Left lung (tissue), 10 donors: ENCODE measurements around the gene TIMM50. TPM values are rescaled to one million over a fixed set of nuclear protein-coding genes. Genes with fewer than 3 reads are reported as not detected.

Experiments used
- ATAC-seq: fragments of 200-7000 bp; cut with Tn5 transposase; one replicate; pipeline ENCODE4 v1.9.1; 2020; ENCODE audit warnings: moderate library complexity
- DNase-seq, 4 donors: peaks; one replicate each; pipeline ENCODE4 v3.0.0-alpha.2; 2013 to 2020
- H3K27ac ChIP-seq, 2 donors: fragments of 200-600 bp; sonication (generic) in 1 of 2; one replicate each; pipeline versions ENCODE4 v1.5.0 to v1.8.0; 2020 to 2021
- H3K27me3 ChIP-seq, 2 donors: fragments of 200-600 bp; sonication (generic) in 1 of 2; one replicate each; pipeline versions ENCODE4 v1.5.0 to v1.8.0; 2020 to 2021
- H3K36me3 ChIP-seq, 2 donors: fragments of 200-600 bp; sonication (generic) in 1 of 2; one replicate each; pipeline versions ENCODE4 v1.5.0 to v1.8.0; 2020 to 2021
- H3K4me1 ChIP-seq, 2 donors: fragments of 200-600 bp; one replicate each; pipeline ENCODE4 v1.8.0; 2021
- H3K4me3 ChIP-seq, 2 donors: fragments of 200-600 bp; sonication (generic) in 1 of 2; one replicate each; pipeline versions ENCODE4 v1.5.0 to v1.8.0; 2020 to 2021; ENCODE audit warnings: mild to moderate bottlenecking in 1 of 2
- H3K9me3 ChIP-seq, 2 donors: fragments of 200-600 bp; sonication (generic) in 1 of 2; one replicate each; pipeline versions ENCODE4 v1.5.0 to v1.8.0; 2020 to 2021
- intact Hi-C, 2 donors: fragments of 100-400 bp; cut with DNase I; formaldehyde crosslinking; loops; one replicate each; pipeline versions ENCODE4 v1.11.2 to v1.14.2; 2022
- polyA plus RNA-seq, 6 donors: library from polyadenylated mRNA; unstranded; fragments of 120-200 nt; gene quantifications; one replicate each; pipeline ENCODE4 v1.2.1, GENCODE V29; 2013; ENCODE audit not compliant: insufficient read length in 6 of 6
- total RNA-seq, 2 donors: library from RNA; stranded (reverse); fragmentation: NEBNext Ultra II Directional; extraction: Animal tissue kit (Norgen Biotek cat#: 25700); gene quantifications; one replicate each; pipeline ENCODE4 v1.2.1, GENCODE V29; 2021
- TF ChIP-seq, protein P1 (sequence below), 2 donors: fragments of 200-600 bp; sonication (generic) in 1 of 2; IDR thresholded peaks; one replicate each; pipeline versions ENCODE4 v1.5.0 to v1.8.0; 2021; ENCODE audit warnings: antibody characterized with exemption in 2 of 2
- donor health status: DM: no; HTN: yes; CAD: no.
- donor health status: DM: no; HTN: no; CAD: no.

TIMM50 gene
- total and polyA plus RNA-seq, 8 donors: 46.0 to 76.0 (median 68.4) TPM

DNA sequence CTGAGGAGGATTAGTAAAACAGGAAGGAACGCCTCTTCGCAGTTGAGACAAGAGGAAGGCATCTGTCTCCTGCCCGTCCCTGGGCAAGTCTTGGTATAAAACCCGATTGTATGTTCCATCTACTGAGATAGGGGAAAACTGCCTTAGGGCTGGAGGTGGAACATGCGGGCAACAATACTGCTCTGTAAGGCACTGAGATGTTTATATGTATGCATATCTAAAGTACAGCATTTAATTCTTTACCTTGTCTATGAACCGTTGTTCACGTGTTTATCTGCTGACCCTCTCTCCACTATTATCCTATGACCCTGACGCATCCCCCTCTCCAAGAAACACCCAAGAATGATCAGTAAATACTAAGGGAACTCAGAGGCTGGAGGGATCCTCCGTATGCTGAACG is 722 bp upstream of the TIMM50 start:
- TF ChIP-seq, protein P1, sequence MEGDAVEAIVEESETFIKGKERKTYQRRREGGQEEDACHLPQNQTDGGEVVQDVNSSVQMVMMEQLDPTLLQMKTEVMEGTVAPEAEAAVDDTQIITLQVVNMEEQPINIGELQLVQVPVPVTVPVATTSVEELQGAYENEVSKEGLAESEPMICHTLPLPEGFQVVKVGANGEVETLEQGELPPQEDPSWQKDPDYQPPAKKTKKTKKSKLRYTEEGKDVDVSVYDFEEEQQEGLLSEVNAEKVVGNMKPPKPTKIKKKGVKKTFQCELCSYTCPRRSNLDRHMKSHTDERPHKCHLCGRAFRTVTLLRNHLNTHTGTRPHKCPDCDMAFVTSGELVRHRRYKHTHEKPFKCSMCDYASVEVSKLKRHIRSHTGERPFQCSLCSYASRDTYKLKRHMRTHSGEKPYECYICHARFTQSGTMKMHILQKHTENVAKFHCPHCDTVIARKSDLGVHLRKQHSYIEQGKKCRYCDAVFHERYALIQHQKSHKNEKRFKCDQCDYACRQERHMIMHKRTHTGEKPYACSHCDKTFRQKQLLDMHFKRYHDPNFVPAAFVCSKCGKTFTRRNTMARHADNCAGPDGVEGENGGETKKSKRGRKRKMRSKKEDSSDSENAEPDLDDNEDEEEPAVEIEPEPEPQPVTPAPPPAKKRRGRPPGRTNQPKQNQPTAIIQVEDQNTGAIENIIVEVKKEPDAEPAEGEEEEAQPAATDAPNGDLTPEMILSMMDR (IDR thresholded peaks at IDR 0.05): no peak
- intact Hi-C loops: loop anchor here in 1 of 2 donors (10.0 kb wide), 1 partner anchor 55 kb away; the partner anchor contains the start of gene EID2B
- ATAC-seq (no peak), DNase-seq (no peak)
- Histone ChIP-seq H3K27me3 (no peaks in the 10 kb centered on the region), H3K9me3 (no peaks in the 10 kb centered on the region), H3K4me3 (peak overlapping the region; percentile 92 to 94), H3K4me1 (peaks cover 10 to 26% of the 10 kb centered on the region in 2 donors), H3K27ac (peak overlapping the region; percentile 78 to 84), H3K36me3 (peaks cover 0 to 42% of the 10 kb centered on the region in 2 donors)

DNA sequence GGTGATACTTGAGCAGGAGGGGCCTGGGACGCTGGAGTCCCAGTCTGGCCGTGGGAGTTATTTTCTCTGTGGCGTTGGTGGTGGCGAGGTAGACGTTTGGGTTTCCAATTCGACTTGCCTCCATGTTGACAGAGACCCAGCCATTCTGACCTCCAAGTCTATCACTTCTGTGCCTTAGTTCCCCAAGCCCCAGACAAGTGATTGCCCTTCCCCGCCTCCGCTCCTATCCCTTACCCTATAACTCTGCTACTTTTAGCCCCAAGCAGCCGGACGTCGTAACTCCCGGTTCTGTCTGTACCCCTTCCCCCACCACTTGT is 549 bp downstream of the TIMM50 start:
- no peak for DNase-seq
- Histone ChIP-seq H3K36me3 (peaks cover 0 to 40% of the 10 kb centered on the region in 2 donors), H3K27ac (peak overlapping the region in 1 of 2 donors; percentile 84), H3K27me3 (no peaks in the 10 kb centered on the region), H3K4me1 (peaks cover 10 to 26% of the 10 kb centered on the region in 2 donors), H3K4me3 (peak overlapping the region; percentile 92 to 94), H3K9me3 (no peaks in the 10 kb centered on the region)
- ATAC-seq: no peak
- intact Hi-C loops: no loop called here
- TF ChIP-seq, protein P1 (IDR thresholded peaks at IDR 0.05): no peak

DNA sequence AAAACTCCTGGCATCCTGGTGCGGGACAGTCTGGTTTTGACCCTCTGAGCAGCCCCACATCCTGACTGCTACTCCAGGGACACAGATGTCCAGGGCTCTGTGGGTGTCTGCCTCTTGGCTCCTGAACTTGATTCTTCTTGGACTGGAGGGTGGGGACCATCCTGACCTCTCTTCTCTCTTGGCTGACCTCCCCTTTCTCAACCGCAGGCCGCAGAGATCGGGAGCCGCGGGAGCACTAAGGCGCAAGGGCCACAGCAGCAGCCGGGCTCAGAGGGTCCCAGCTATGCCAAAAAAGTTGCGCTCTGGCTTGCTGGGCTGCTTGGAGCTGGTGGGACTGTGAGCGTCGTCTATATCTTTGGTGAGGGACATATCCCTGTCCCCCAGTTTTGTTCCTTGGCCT is 1.0 kb downstream of the TIMM50 start:
- TF ChIP-seq, protein P1 (IDR thresholded peaks at IDR 0.05): no peak
- ATAC-seq (no peak), DNase-seq (peak in 1 of 4 donors; percentile 54)
- intact Hi-C loops: no loop called here
- H3K36me3 ChIP-seq: peaks cover 0 to 42% of the 10 kb centered on the region in 2 donors
- no peaks in the 10 kb centered on the region for H3K9me3 ChIP-seq
- H3K4me3 ChIP-seq: peak overlapping the region; percentile 92 to 94
- peaks cover 10 to 26% of the 10 kb centered on the region in 2 donors for H3K4me1 ChIP-seq
- H3K27me3 ChIP-seq: no peaks in the 10 kb centered on the region
- no peak overlapping the region for H3K27ac ChIP-seq

DNA sequence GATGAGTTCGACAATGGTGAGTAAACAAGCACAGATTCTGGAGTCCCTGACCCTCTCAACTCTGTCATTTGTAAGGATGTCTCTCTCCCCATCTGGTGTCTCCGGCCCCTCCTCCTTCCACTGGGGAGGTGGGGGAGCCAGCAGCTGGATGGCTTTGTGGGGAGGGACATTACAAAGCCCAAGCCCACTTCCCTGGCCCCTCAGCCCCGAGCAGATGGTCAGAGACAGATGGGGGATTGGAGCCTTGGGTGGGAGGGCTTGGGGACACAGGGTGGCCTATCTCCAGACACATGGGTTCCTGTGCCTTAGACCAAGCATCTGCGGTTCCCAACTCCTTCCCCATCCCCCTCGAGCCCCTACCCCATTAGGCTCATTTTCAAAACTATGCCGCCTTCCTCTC is 2.5 kb downstream of the TIMM50 start:
- intact Hi-C loops: no loop called here
- Histone ChIP-seq H3K36me3 (peaks cover 0 to 47% of the 10 kb centered on the region in 2 donors), H3K4me1 (peaks cover 10 to 26% of the 10 kb centered on the region in 2 donors), H3K4me3 (no peak overlapping the region), H3K27ac (no peak overlapping the region), H3K9me3 (no peaks in the 10 kb centered on the region), H3K27me3 (no peaks in the 10 kb centered on the region)
- TF ChIP-seq, protein P1 (IDR thresholded peaks at IDR 0.05): no peak
- peak in 1 of 4 donors; percentile 26 for DNase-seq
- no peak for ATAC-seq

DNA sequence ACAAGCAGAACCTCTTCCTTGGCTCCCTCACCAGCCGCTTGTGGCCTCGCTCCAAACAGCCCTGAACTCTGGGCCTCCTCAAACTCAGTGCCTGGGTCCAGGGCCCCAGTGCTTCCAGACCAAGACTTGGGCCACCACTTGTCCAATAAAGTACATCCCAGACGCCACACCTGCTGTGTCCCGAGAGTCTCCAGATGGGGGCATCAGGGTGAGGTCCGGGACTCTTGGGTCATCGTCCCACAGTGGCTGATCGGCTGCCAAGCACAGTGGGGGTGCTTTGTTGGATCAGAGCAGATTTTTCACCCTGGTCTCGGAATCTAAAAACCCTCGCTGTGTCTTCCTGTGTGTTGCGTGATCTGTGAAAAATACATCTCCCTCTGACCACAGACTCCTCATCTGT is 9.1 kb downstream of the TIMM50 start:
- H3K27me3 ChIP-seq: no peaks in the 10 kb centered on the region
- DNase-seq (no peak), ATAC-seq (no peak)
- H3K36me3 ChIP-seq: peaks cover 0 to 67% of the 10 kb centered on the region in 2 donors
- H3K9me3 ChIP-seq: no peaks in the 10 kb centered on the region
- intact Hi-C loops: no loop called here
- H3K4me3 ChIP-seq: no peak overlapping the region
- TF ChIP-seq, protein P1 (IDR thresholded peaks at IDR 0.05): no peak
- no peaks in the 10 kb centered on the region for H3K4me1 ChIP-seq
- H3K27ac ChIP-seq: no peak overlapping the region
